Keratinocyte (primary cell): ENCODE results near the gene CTNNA3. TPM values are rescaled to one million over a fixed set of nuclear protein-coding genes. Genes with fewer than 3 reads are reported as not detected.

ENCODE experiments used
- DNase-seq: peaks from one replicate; pipeline ENCODE4 v3.0.0-alpha.2; 2011; ENCODE audit warnings: low read depth, missing footprints, low spot score
- FAIRE-seq: peaks from 2 replicates; lab custom pipeline; 2011; peaks lifted over from hg19 to GRCh38; lab: Jason Lieb, UNC
- H2AFZ ChIP-seq: 2 replicates; pipeline ENCODE4 v1.6.0; 2012; ENCODE audit warnings: low read length, control low read depth, inconsistent platforms; ENCODE audit not compliant: control insufficient read depth
- H3K27ac ChIP-seq: 2 replicates; pipeline ENCODE4 v1.5.1; 2011; ENCODE audit warnings: low read length; ENCODE audit not compliant: control insufficient read depth, insufficient read depth
- H3K27me3 ChIP-seq: 3 replicates; pipeline ENCODE4 v1.6.0; 2011; ENCODE audit warnings: low read length; ENCODE audit not compliant: control insufficient read depth, insufficient read depth; ENCODE audit errors: extremely low read depth
- H3K36me3 ChIP-seq, 2 experiments: 2 replicates in 1 of 2; 3 replicates in 1 of 2; pipeline ENCODE4 v1.5.1; 2011; ENCODE audit warnings: low read length in 2 of 2, mild to moderate bottlenecking in 1 of 2; ENCODE audit not compliant: control insufficient read depth in 2 of 2, insufficient read depth in 2 of 2; ENCODE audit errors: extremely low read depth in 1 of 2
- H3K4me1 ChIP-seq: 3 replicates; pipeline ENCODE4 v1.5.1; 2011; ENCODE audit warnings: low read length; ENCODE audit not compliant: control insufficient read depth, insufficient read depth; ENCODE audit errors: extremely low read depth
- H3K4me2 ChIP-seq: 3 replicates; pipeline ENCODE4 v1.6.0; 2011; ENCODE audit warnings: low read depth, low read length; ENCODE audit not compliant: control insufficient read depth, insufficient read depth; ENCODE audit errors: extremely low read depth
- H3K4me3 ChIP-seq, 3 experiments: fragments of 200-600 bp in 1 of 3; sonication (generic) in 1 of 3; 2 replicates in 2 of 3; 3 replicates in 1 of 3; pipeline ENCODE4 v1.5.1; 2011 to 2016; ENCODE audit warnings: low read length in 3 of 3, mild to moderate bottlenecking in 3 of 3, control low read depth in 2 of 3, inconsistent platforms in 1 of 3, low read depth in 1 of 3, mixed read lengths in 1 of 3, mixed run types in 1 of 3, moderate library complexity in 1 of 3; ENCODE audit not compliant: control insufficient read depth in 2 of 3, insufficient read depth in 2 of 3; ENCODE audit errors: extremely low read depth in 1 of 3
- H3K79me2 ChIP-seq: 2 replicates; pipeline ENCODE4 v1.6.0; 2012; ENCODE audit warnings: low read length; ENCODE audit not compliant: control insufficient read depth, insufficient read depth
- H3K9ac ChIP-seq: 3 replicates; pipeline ENCODE4 v1.6.0; 2011; ENCODE audit warnings: low read length; ENCODE audit not compliant: control insufficient read depth, insufficient read depth; ENCODE audit errors: extremely low read depth
- H3K9me1 ChIP-seq: 3 replicates; pipeline ENCODE4 v1.6.0; 2011; ENCODE audit warnings: low read length; ENCODE audit not compliant: control insufficient read depth, insufficient read depth; ENCODE audit errors: extremely low read depth
- H3K9me3 ChIP-seq: 2 replicates; pipeline ENCODE4 v1.5.1; 2012; ENCODE audit warnings: low read depth, low read length; ENCODE audit not compliant: control insufficient read depth
- H4K20me1 ChIP-seq: 3 replicates; pipeline ENCODE4 v1.6.0; 2011; ENCODE audit warnings: low read length; ENCODE audit not compliant: control insufficient read depth, insufficient read depth; ENCODE audit errors: extremely low read depth
- CTCF ChIP-seq, 3 experiments: IDR thresholded peaks in 1 of 3; conservative IDR thresholded peaks in 1 of 3; optimal IDR thresholded peaks in 1 of 3; 2 replicates in 2 of 3; 3 replicates in 1 of 3; pipeline versions ENCODE3 to v1.5.1; 2011; ENCODE audit warnings: low read length in 3 of 3, mild to moderate bottlenecking in 3 of 3, moderate library complexity in 2 of 3, control low read depth in 1 of 3, inconsistent platforms in 1 of 3; ENCODE audit not compliant: insufficient read depth in 2 of 3; ENCODE audit errors: extremely low read depth in 1 of 3
- EZH2 ChIP-seq: IDR thresholded peaks from one replicate; pipeline ENCODE4 v1.6.1; 2012; ENCODE audit warnings: inconsistent platforms, mild to moderate bottlenecking, low read length, moderate library complexity
- dilution Hi-C: fragments of 300-500 bp; cut with MboI; formaldehyde crosslinking; loops from one replicate; pipeline ENCODE4 v1.7.0; 2020; ENCODE audit warnings: low sequenced_read_pairs; ENCODE audit not compliant: extremely low pct_ligation_motif_present
- polyA plus RNA-seq, 5 experiments: library from polyadenylated mRNA; depleted of rRNA in 3 of 5; stranded (reverse) in 3 of 5; stranded (forward) in 1 of 5; unstranded in 1 of 5; fragments of >200 nt; gene quantifications; 1 replicate in 1 of 5; 2 replicates in 3 of 5; 3 replicates in 1 of 5; pipeline versions ENCODE4 v1.2.1 to v1.2.3, GENCODE V29; 2011 to 2012; ENCODE audit warnings: missing spikeins in 2 of 5, low read depth in 1 of 5, low replicate concordance in 1 of 5

Gene CTNNA3
- polyA plus RNA-seq, 1 donor (not counting 4 experiments of a cell fraction or from before 2014, with no cell fraction given): 0.01 TPM

- Histone ChIP-seq H3K9me1 (no peaks in the 10 kb centered on the region), H2AFZ (no peak overlapping the region), H3K27ac (no peak overlapping the region), H3K4me2 (no peak overlapping the region), H4K20me1 (no peaks in the 10 kb centered on the region), H3K79me2 (no peaks in the 10 kb centered on the region), H3K36me3 (no peaks in the 10 kb centered on the region), H3K4me3 (no peak overlapping the region), H3K4me1 (no peaks in the 10 kb centered on the region), H3K27me3 (no peaks in the 10 kb centered on the region), H3K9ac (no peak overlapping the region), H3K9me3 (no peaks in the 10 kb centered on the region)
- TF ChIP-seq CTCF (optimal IDR thresholded peaks at IDR 0.05 in 1 of 3, IDR thresholded peaks at IDR 0.05 in 1 of 3, conservative IDR thresholded peaks at IDR 0.05 in 1 of 3; ENCODE audit: extremely low read depth in 1 of 3, insufficient read depth in 2 of 3, low read length in 3 of 3) (no peak), EZH2 (no peak)
- dilution Hi-C loops: no loop called here
- FAIRE-seq: no peak
- no peak for DNase-seq
Observed at GRCh38 chr10:67015225-67015624, 680.8 kb downstream of the CTNNA3 start.

- Histone ChIP-seq H3K9me3 (no peaks in the 10 kb centered on the region), H3K4me1 (no peaks in the 10 kb centered on the region), H4K20me1 (no peaks in the 10 kb centered on the region), H3K9me1 (no peaks in the 10 kb centered on the region), H3K36me3 (no peaks in the 10 kb centered on the region), H3K79me2 (no peaks in the 10 kb centered on the region), H3K4me2 (no peak overlapping the region), H3K9ac (no peak overlapping the region), H3K27me3 (no peaks in the 10 kb centered on the region), H3K4me3 (no peak overlapping the region), H3K27ac (no peak overlapping the region), H2AFZ (no peak overlapping the region)
- dilution Hi-C loops: no loop called here
- DNase-seq (no peak), FAIRE-seq (no peak)
- TF ChIP-seq CTCF (optimal IDR thresholded peaks at IDR 0.05 in 1 of 3, IDR thresholded peaks at IDR 0.05 in 1 of 3, conservative IDR thresholded peaks at IDR 0.05 in 1 of 3; ENCODE audit: extremely low read depth in 1 of 3, insufficient read depth in 2 of 3, low read length in 3 of 3) (no peak), EZH2 (no peak)
Observed at GRCh38 chr10:67011981-67012380, 684.0 kb downstream of the CTNNA3 start.
